Activated CD8-positive, alpha-beta memory T cell treated with anti-CD3 and anti-CD28 coated beads, Interleukin-2, amount 50 U/mL, for 48 hours (primary cell): ENCODE measurements around the gene TRAPPC10.

Experiments
- DNase-seq: peaks from one replicate; pipeline ENCODE4 v3.0.0-alpha.2; 2020

The TRAPPC10 gene

DNA sequence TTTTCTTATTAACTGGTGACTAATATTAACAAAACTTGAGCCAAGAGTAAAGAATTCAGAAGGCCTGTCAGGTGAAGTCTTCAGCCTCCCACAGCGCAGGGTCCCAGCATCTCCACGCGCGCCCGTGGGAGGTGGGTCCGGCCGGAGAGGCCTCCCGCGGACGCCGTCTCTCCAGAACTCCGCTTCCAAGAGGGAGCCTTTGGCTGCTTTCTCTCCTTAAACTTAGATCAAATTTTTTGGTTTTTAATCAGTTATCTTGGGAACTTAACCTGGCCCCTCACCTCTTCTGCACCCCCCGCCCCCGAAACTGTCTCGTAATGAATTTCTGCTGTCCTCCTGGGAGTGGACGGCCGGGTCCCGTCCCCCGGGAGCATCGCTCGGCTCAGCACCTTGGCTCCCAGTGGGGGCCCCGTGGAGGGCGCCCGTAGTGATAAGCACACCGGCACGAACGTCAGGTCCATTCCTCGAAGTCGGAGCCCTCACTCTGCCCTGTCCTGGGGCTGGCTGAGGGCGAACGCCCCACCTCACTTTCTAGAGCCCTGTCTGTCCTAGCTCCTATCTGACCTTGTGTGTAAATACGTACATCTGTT lies 29.5 kb upstream of the TRAPPC10 start:
- DNase-seq = no peak

DNA sequence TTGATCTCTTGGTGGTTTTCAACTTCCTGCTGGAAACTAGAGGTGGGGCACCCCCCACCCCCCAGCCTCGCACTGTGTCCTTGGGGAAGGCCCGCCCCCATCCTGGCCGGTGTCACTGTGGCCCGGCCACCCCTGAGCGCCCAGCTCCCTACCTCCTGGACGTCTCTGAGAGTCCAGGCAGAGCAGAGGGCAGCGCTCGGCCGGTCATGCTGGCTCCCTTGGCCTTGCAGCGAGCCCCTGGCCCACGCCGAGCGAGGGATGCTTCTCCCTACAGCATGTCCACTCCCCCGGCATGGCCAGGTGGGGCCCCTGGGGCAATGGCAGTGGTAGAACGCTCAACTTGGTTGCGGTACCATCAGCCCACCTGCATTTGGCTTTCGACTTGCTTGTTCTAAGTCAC lies 28.7 kb upstream of the TRAPPC10 start:
- no peak for DNase-seq

DNA sequence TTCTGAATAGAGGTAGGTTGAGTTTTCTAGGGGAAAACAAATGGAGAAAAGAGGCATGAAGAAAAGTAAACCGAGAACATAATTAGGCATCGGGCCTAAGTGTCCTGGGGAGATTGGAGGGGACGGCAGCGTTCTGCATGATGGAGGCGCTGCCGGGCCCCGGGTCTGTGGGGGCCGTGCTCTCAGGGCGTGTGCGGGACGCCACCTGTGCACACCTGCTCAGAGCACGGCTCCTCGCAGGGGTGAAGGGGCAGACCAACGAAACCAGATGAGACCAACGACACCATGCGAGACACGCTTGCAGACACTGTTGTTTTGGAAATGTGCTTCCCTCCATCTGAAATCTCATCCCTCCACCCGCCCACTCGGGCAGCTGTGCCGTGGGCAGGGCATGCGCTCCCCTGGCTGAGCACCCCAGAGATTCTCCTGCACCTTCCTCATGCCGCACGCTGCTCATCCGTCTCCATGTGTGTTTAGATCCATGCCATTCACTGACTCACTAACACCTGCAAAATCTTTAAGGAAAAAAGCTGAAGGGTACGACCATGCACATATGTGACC lies 28.2 kb upstream of the TRAPPC10 start:
- DNase-seq = no peak

DNA sequence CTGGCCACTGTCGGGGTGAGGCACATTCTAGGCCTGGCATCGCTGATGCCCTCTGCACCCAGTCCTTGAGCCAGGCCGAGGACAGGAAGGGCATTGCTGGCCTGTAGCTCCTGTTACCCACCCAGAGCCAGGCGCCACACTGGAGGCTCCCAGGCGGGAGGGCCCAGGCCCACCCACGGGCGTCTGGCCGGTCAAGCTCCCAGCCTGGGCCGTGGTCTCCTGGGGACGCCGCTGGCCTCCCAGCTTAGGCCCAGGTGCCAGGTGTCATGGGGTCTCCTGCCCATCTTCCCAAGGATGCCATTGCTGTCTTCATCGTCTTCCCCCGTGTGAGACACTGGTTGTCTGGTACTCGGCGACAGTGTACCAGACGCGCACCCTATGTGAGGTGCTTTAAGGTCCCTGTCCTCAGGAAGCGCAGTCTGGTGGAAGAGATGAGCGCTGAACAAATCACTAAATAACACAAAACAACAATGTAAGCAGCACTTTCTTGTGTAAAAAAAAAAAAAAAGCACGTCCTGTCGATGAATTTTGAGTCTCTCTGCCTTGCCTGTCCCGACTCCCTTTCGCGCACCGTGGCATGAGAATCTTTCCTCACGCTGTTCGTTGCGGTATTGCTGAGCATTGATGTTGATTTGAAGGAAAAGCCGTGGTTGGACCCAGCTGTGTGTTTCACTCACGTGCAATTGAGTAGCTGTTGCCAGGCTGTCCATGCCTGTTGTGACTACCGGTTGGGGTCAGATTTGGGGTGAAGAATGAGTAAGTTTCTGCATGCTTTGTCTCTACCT lies 27.0 kb upstream of the TRAPPC10 start:
- no peak for DNase-seq

DNA sequence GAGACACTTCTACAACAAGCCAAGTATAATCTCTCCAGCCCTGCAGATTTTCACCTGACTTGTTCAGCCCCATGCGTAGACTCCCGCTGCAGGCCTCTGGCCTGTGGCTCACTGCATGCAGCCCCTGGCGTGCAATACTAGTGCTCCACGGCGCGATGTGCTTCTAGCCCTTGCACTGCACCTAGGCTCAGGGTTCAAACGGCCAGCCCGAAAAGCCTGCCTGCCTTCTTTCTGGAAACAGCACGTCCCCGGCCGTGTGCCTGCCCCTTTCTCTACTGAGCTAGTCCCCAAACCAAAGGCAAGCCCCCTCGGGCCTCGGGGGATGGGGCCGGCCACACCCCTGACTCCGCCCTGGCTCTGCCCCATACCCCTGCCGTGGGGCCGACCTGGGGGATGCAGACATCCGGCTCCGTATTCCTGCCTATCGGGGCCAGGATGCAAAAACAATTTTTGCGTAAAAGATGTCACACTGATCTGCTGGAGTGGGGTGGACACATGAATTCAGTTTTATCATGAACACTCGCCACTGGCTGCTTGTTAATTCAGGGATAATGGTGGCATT lies 26.3 kb upstream of the TRAPPC10 start:
- DNase-seq = no peak

DNA sequence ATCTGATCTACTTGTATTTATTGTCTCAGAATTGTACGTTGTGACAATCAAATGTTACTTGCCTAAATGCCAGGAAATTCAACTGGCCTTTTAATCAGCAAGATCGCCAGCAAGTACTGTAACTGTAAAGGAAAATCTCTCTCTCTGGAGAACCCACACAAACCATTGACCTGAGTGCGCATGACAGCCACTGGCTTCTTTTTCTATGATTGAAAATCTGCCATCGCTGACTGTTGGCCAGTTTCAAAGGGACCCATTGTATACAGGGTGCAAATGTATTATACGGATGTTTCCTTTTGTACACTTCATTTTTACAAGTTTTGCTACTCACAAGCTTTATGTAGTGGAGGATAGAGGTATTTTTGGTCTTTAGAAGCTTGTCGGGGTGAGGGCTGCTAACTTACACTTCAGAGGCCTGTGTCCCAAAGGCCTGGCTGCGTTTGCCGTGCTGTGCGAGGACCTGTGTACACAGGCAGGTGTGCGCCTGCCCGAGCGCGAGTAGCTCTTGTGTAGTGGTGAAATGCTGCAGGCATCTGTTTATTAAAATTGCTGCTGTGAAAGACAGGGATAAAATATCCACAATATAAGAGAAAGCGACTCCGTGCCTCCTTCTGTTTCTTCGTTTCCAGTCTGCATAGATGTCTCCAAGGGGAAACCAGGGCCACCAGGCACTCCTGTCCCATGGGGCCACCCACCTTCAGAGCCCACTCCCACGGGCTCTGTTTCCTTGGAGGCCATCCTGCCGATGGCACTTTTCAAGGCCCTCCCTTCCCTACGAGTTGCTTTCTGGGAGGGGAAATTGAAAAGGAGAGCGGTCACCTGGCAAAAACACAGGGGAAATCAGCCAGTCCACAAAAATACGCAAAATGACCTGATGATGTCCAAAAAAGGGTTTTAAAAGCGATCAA lies 25.3 kb upstream of the TRAPPC10 start:
- DNase-seq = no peak

DNA sequence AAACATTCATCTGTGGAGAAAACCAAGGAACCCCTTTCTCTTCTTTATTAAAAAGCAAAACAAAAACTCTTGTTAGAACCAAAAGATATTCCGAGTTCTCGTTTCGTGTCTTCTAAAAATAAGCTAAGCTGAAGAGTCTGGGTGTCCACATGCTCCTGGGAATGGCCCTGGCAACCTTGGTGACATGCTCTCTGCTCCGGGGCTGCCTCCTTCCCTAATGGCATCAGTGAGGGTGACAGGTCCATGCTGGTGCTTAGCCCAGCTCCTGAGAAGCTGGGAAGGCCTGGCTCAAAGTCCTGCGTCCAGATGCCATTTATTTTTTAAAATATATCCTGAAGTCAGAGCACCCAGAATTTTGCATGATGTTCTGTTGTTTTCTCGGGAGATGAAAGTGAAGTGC lies 24.6 kb upstream of the TRAPPC10 start:
- no peak for DNase-seq

DNA sequence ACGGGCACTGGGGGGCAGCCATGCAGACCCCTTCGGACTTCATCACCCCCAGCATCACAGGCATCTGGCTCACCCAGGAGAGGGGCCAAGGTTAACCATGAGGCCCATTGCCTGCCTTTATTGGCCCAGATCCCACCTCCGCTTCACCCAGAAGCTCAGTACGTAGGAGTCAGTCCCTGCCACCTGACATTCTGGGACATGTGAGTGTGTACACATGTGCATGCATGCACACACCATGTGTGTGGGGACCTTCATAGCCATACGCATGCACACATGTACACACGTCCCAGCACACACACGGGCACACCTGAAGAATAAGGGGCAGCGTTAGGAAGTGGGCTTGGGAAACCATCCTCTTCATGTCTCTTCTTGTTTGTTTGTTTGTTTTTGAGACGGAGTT lies 24.1 kb upstream of the TRAPPC10 start:
- no peak for DNase-seq

DNA sequence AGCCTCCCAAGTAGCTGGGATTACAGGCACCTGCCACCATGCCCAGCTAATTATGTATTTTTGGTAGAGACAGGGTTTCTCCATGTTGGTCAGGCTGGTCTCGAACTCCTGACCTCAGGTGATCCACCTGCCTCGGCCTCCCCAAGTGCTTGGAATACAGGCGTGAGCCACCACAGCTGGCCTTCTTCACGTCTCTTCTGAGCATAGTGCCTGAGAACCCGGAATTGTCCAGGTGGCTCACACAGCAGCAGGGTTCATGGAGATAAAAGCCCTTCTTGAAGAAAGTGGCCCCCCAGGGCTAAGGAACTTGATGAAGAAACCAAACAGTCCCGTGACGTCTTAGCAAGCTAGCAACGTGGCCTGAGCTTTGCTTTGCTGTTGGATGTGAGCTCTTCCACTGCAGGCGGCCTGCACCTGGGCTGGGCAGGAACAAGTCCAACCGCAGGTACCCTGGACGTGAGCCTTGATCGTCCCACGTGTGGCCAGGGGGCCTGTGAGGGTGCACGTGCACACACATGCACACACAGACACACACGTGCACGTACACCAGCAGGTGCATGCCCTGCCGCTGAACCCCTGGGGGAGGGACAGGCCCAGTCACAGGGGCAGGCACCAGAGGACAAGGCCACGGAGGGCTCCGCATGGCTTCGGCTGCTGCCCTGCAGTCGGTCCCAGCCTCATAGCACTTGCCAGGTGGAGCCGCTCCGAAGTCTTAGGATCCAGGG lies 23.4 kb upstream of the TRAPPC10 start:
- DNase-seq = no peak

DNA sequence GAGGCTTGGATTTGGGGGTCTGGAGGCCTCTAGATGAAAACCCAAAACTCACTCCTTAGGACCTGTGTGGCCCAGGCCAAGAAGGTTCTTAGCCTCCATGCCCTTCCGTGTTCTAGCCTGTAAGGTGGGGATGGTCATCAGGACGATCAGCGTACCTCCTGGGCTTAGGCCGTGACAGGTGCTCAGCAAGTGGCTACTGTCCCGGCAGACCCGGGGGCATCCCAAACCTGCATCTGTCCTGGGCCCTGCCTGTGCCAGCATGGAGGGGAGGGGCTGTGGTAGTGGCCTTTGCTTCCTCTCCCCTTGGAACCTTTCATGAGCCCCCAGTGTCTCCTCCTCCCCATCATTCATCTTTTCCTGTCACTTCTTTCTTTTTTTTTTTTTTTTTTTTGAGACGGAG lies 22.7 kb upstream of the TRAPPC10 start:
- DNase-seq = no peak

DNA sequence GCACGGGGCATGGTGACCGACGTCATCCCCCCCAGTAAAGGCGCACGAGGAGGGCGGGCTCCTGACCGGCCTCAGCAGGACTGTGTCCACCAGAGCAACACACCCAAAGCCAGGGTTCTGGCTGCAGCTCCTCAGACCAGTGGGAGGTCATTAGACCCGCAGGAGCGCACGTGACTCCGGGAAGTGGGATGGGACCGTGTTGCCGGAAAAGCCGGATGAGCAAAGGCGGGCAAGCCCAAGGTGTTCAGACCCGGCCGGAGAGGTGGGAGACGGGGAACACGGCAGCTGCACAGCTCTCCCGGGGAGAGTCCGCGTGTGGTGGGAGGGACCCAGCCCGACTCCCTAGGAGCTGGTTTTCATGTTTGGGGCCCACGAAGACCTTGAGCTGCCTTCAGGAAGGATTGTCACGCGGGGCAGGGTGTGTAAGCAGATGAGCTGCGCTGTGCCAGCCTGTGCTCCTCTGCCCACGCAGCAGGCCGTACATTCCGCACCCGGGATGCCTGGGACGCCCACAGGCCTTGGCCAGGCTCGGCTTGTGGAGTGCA lies 20.6 kb upstream of the TRAPPC10 start:
- DNase-seq = no peak

DNA sequence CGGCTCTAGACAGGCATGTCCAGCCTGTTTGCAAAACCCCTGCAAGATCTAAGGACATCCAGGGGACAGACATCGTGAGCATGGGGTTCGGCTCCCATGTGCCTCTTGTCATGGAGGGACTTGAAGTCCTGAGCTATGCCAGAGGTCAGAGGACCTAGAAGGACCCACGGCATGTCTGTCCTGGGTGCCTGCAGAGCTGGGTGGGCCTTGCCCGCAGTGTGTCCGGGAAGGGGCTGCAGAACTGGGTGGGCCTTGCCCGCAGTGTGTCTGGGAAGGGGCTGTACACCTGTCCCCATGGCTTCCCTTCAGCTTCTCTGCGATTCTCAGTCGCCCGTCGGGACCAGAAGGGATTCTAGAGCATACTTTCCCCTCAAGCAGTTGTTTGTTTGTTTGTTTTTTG lies 20.0 kb upstream of the TRAPPC10 start:
- no peak for DNase-seq

DNA sequence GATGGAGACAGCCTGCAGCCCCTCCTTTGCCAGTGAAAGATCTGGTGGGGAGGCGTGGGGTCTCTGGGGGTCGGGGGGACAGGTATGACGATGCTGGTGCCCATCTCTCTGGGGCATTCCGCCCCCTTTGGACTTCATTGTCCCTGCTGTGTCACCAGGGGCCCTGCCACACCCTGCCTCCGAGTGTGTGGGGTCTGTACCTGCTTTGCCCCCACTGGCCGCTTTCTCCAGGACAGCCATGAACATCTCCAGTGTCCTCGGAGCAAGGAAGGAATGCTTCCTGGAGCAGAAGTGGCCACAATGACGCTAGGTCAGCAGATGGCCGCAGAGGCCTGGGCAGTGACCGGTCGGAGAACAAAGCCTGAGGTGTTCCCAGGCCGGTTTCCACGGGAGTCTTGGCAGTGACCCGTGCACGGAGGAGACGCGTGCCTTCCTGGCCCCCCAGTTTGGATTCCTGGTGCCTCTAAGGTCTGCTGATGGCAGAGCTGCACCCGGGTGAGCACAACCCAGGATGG lies 18.6 kb upstream of the TRAPPC10 start:
- DNase-seq = no peak

DNA sequence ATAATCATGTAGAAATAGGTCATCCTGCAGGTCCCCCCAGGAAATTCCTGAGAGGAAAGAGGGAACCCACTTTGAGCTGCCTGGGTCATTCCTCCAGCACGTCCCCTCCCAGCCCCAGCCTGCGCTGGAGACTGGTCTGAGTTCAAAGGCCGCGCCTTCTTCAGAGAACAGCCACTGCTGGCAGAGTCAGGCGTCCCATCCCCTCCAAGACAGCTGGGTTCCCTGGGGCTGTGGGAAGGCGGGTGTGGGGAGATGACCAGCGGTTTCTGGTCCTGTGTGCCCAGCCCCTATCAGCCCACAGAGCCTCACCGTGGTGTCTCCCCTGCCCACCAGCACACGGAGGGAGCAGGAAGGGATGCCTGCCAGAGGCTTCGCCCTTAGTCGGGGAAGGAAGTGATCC lies 18.0 kb upstream of the TRAPPC10 start:
- no peak for DNase-seq

DNA sequence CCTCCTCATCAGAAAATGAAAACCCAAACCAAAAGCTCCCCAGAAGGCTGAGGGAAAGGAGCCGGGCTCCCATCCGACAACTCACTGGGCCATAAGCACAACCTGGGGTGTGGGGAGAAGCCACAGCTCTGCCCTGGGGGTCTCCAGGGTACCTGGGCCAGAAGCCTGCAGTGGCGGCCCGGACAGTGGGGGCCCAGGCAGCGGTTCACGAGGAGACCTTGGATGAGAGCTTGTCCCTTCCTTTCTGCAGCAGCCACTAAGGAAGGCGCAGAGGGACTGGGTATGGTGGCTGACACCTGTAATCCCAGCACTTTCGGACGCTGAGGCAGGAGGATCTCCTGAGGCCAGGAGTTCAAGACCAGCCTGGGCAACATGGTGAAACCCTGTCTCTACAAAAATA lies 17.5 kb upstream of the TRAPPC10 start:
- no peak for DNase-seq

DNA sequence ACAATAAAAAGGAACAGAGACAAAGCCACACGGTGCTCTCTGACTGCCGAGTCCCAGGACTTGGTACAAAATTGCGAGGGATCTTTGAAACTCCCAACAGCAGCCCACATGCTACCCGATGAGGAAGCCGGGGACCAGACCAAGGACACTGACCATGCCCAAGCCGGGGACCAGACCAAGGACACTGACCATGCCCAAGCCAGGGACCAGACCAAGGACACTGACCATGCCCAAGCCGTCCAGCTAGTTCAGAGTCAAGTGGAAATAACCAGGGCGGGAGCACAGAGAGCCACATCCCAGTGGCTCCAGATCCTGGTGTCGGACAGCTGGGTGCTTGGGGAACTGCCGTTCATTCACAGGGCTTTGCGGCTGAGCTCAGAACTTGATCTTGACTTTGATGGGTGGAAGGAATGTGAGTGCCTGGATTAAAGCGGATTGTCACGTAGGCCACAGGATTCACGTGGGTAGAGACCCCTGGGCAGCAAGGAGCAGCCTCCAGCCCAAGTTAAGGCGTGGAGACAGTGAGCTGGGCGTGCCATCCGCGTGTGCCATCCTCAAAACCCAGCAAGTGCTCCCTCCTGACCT lies 16.5 kb upstream of the TRAPPC10 start:
- DNase-seq = no peak

DNA sequence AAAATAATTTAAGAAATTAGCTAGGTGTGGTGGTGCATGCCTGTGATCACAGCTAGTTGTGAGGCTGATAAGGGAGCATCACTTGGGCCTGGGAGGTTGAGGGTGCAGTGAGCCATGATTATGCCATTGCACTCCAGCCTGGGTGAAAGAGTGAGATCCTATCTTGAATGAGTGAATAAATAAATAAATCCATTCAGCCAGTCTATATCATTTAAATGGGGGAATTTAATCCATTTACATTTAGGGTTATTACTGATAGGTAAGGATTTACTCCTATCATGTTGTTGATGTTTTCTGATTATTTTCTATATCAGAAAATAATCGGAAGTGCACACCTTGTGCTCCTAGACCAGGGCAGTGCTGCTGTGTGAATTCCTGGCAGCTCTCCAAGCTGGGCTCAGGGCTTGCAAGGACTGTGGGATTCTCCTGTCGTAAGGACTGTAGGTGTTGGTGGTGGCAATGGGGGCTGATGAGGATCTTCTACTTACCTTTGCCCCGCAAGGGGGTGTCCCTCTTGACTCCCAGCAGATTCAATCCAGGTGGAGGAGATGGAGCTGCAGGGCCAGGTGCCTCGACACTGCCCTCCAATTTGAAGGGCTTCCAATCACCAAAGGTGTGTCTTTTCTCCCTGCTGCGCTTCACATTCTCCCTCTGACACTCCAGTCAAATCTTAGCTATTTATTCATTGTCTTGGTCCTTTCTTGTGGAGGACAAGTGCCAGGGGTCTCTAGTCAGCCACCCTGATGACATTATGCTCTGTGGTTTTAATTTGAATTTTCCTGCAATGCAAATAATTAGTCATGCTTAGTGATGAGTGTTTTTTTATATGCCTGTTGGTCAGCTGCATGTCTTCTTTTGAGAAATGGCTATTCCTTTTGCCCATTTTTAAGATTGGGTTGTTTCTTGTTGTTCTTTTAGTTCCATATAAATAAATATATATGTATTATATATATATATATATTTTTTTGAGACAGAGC lies 14.1 kb upstream of the TRAPPC10 start:
- DNase-seq = no peak

DNA sequence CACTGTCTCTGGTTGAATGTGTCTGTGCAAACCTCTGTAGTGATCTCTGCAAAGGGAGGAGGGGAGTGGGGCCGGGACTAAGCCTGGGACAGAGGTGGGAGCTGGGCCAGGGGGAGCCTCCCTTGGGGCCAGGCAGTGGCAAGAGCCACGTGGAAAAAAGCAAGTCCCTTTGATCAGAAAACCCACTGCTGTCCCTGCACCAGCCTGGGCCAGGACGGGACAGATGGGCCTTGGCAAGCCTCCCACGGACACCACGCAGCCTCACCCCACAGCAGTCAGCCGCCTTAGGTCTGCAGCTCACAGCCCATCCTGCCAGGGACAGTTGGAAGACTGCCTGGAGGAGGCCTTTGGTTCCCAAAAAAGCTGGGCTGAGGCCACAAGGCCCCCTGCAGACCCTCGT lies 11.7 kb upstream of the TRAPPC10 start:
- no peak for DNase-seq

DNA sequence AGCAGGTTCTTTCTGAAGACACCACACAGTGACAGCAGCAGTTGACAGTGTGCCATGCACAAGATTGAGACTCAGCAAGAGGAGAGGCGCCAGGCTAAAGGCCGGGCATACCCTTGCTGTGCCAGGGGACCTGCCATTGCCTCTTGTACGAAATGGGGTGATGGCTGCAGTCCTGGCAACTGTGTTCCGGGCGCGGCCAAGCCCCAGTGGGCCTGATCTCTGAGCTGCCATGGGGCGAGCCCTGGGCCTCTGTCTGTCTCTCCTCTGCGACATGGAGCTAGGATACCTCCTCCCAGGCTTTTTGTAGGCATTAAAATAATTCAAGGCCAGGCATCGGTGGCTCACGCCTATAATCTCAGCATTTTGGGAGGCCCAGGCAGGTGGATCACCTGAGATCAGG lies 9.6 kb upstream of the TRAPPC10 start:
- DNase-seq = no peak

DNA sequence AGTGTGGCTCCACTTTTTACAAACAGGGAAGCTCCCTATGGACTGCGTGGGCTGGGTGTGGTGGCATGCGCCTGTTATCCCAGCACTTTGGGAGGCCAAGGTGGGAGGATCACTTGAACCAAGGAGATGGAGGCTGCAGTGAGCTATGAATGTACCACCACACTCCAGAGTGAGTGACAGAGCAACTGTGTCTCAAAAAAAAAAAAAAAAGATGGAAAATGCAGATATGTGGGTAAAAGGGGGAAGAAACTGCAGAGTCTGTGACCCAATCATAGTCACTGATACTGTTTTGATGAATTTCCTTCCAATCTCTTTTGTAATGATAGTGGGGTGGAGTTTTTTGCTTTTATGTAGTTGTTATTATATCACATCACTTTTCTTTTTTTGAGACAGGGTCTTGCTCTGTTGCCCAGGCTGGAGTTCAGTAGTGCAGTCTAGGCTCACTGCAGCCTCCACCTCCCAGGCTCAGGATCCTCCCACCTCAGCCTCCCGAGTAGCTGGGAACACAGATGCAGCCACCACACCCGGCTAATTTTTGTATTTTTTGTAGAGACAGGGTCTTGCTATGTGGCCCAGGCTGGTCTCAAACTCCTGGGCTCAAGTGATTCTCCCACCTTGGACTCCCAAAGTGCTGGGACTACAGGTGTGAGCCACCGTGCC lies 8.7 kb upstream of the TRAPPC10 start:
- DNase-seq = no peak
